ENCODE data around the gene CDRT4. TPM values are rescaled to one million over a fixed set of nuclear protein-coding genes. Genes with fewer than 3 reads are reported as not detected.

The CDRT4 gene
- total RNA-seq, 1 donor from 2014 or later, result 4.2 TPM

DNA sequence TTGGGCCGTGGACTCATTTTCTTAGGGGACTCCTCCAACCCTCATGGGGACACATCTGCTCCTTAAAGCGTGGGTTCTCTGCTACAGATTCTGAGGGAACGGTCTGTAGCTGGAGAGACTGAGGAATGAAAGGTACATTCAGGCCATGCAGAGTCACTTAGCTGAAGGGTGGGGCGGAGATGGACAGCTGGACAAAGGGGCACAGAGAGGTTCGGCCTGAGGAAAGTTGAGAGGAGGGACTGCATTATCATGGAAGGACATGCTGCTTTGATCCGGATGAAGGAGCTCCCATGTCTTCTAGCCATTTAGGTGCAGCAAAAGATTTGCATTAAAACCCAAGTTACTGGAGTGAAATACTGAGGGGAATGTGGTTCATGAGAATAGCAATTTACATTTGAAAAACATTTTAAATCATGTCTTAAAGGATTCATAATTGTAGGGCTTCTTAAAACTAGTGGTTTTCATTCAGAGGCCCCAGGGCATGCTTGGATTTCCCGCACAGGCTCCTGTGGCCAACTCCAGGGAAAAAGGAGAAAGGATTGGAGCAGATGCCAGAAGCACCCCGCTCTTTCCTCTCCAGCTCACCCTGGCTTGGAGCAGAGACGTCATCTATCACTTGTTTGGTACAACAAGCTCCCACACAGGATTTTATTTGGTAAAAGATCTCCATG, 54.2 kb downstream of the CDRT4 start:
- intact Hi-C loops (cut with DNase I), result no loop called here
- Histone ChIP-seq H3K4me3 (no peak overlapping the region), H3K27me3 (no peaks in the 10 kb centered on the region), H3K4me1 (peaks cover 31% of the 10 kb centered on the region), H3K27ac (peak overlapping the region; percentile 85), H3K9me3 (no peaks in the 10 kb centered on the region), H3K36me3 (no peaks in the 10 kb centered on the region)
- DNase-seq (ENCODE audit: extremely low spot score in 2 of 2), result no peak
- TF ChIP-seq POLR2AphosphoS5 (IDR thresholded peaks at IDR 0.05; ENCODE audit: insufficient read depth in 1 of 2, low read depth in 1 of 2), result no peak
- no peak for TF ChIP-seq POLR2A (IDR thresholded peaks at IDR 0.05)
- TF ChIP-seq, protein P1, sequence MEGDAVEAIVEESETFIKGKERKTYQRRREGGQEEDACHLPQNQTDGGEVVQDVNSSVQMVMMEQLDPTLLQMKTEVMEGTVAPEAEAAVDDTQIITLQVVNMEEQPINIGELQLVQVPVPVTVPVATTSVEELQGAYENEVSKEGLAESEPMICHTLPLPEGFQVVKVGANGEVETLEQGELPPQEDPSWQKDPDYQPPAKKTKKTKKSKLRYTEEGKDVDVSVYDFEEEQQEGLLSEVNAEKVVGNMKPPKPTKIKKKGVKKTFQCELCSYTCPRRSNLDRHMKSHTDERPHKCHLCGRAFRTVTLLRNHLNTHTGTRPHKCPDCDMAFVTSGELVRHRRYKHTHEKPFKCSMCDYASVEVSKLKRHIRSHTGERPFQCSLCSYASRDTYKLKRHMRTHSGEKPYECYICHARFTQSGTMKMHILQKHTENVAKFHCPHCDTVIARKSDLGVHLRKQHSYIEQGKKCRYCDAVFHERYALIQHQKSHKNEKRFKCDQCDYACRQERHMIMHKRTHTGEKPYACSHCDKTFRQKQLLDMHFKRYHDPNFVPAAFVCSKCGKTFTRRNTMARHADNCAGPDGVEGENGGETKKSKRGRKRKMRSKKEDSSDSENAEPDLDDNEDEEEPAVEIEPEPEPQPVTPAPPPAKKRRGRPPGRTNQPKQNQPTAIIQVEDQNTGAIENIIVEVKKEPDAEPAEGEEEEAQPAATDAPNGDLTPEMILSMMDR (IDR thresholded peaks at IDR 0.05), result no peak

DNA sequence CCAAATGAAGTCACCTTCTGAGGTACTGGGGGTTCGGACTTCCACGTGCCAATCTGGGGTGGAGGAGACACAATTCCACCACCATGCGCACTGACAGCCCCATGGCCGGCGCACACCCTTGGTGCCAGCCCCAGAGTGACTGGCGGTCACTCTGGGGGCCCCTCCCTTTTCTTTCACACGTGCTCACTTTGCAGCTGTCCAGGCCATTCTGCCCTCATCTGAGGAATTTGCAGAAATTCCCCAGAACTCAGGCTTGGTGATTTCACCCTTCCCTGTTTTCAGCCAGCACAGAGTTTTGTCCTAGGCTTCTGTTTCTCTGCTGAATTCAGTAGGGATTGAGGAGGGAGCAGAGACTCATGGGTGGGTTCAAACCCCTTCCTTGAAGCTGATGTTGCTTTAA, 54.8 kb downstream of the CDRT4 start:
- H3K27me3 ChIP-seq, result no peaks in the 10 kb centered on the region
- H3K36me3 ChIP-seq, result no peaks in the 10 kb centered on the region
- no peak overlapping the region for H3K4me3 ChIP-seq
- H3K4me1 ChIP-seq, result peaks cover 31% of the 10 kb centered on the region
- H3K9me3 ChIP-seq, result no peaks in the 10 kb centered on the region
- intact Hi-C loops (cut with DNase I), result no loop called here
- H3K27ac ChIP-seq, result peak overlapping the region; percentile 85
- TF ChIP-seq POLR2AphosphoS5 (IDR thresholded peaks at IDR 0.05; ENCODE audit: insufficient read depth in 1 of 2, low read depth in 1 of 2), result no peak
- TF ChIP-seq, protein P1 (IDR thresholded peaks at IDR 0.05), result no peak
- TF ChIP-seq POLR2A (IDR thresholded peaks at IDR 0.05), result no peak
- no peak for DNase-seq (ENCODE audit: extremely low spot score in 2 of 2)

DNA sequence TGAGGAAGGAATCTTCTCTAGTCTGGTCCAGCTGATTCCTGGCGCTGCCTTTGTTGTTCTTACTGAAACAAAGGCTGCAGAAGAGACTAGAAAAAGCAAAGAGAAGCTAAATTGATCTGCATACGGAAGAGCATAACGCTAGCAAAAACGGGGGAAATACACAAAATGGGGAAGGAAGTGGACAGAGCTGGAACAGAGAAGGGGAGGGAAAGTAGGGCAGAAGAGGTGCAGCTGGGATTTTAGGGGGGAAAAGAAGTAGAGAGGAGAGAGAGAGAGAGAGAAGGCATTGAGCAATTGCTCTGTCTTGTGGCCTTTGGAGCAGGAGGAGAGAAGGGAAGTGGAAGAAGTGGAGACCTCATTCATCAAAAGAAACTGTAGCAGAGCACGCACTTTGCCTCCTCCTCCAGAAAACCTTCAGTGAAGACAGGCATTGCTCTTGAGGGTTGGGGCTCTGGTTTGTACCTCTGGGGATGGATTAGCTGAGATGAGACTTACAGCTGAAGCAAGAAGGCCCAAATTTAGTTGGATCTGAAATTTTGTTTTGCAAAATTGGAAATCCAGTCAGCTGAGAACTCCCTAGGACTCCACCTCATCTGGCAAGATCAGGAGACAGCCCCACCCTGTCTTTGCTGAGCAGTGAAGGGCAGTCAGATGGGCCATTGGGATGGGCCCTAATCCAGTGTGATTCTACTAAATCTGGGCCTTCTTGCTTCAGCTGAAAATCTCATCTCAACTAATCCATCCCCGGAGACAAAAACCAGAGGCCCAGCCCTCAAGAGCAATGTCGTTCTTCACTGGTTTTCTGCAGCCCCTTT, 55.8 kb downstream of the CDRT4 start:
- no peaks in the 10 kb centered on the region for H3K36me3 ChIP-seq
- peak in 1 of 2 donors; percentile 94 for DNase-seq (ENCODE audit: extremely low spot score in 2 of 2)
- TF ChIP-seq, protein P1 (IDR thresholded peaks at IDR 0.05), result no peak
- TF ChIP-seq POLR2A (IDR thresholded peaks at IDR 0.05) (no peak), POLR2AphosphoS5 (IDR thresholded peaks at IDR 0.05; ENCODE audit: insufficient read depth in 1 of 2, low read depth in 1 of 2) (no peak)
- peak overlapping the region; percentile 85 for H3K27ac ChIP-seq
- H3K4me1 ChIP-seq, result peaks cover 31% of the 10 kb centered on the region
- H3K27me3 ChIP-seq, result no peaks in the 10 kb centered on the region
- no peak overlapping the region for H3K4me3 ChIP-seq
- no peaks in the 10 kb centered on the region for H3K9me3 ChIP-seq
- intact Hi-C loops (cut with DNase I), result no loop called here

DNA sequence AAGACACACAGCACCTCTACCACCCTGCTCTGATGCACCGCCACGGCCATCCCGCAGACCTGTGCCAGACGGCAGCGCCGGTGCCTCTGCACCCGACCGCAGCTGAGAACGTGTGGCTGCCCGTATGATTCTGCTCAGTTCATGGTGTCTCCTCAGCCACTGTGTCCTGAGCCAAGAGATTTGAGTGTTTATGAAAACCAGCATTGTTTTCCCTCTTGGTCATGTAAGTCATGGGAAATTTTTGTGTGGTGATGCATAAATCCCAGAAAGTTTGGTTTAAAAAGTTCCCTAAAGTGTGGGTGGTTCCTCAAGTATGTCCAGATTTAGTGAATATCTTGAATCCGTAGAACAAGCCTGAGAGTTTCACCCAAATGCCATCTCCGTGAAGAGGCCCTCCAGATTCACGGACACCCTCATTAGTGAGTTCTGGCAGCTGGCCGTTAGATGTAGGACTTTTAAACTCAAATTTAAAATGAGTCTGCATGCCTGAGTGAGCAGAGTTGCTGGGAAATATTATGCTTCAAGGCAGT, 57.6 kb downstream of the CDRT4 start:
- intact Hi-C loops (cut with DNase I), result loop anchor here (10.0 kb wide), 2 partner anchors 95 to 145 kb away; partner anchors contain the start of gene PMP22
- H3K4me3 ChIP-seq, result peak overlapping the region in 1 of 2 donors; percentile 27

More for the DNA sequence above, 57.6 kb downstream of the CDRT4 start:
- H3K9me3 ChIP-seq, result no peaks in the 10 kb centered on the region
- H3K27me3 ChIP-seq, result no peaks in the 10 kb centered on the region
- H3K4me1 ChIP-seq, result peaks cover 31% of the 10 kb centered on the region
- no peak for DNase-seq (ENCODE audit: extremely low spot score in 2 of 2)
- H3K36me3 ChIP-seq, result no peaks in the 10 kb centered on the region
- TF ChIP-seq POLR2AphosphoS5 (IDR thresholded peaks at IDR 0.05; ENCODE audit: insufficient read depth in 1 of 2, low read depth in 1 of 2) (peak; percentile 66 to 91), POLR2A (IDR thresholded peaks at IDR 0.05) (peak in 1 of 2 donors; percentile 26)
- TF ChIP-seq, protein P1 (IDR thresholded peaks at IDR 0.05), result no peak
- peak overlapping the region; percentile 85 for H3K27ac ChIP-seq
